ENCODE results near the gene MAU2. TPM values are rescaled to one million over a fixed set of nuclear protein-coding genes. Genes with fewer than 3 reads are reported as not detected.

MAU2 gene
- total RNA-seq, 2 donors from 2014 or later: 64.2 to 68.5 TPM

- H3K36me3 Mint-ChIP-seq (ENCODE audit: insufficient read depth in 2 of 2): peaks cover 1 to 17% of the 10 kb centered on the region in 2 donors
- no peaks in the 10 kb centered on the region for H3K27me3 Mint-ChIP-seq (ENCODE audit: low read depth)
- ATAC-seq (replicated peaks in 1 of 2): peak in 1 of 2 donors; percentile 5
- no peaks in the 10 kb centered on the region for H3K9me3 Mint-ChIP-seq
- peak overlapping the region; percentile 94 to 99 for H3K4me3 Mint-ChIP-seq
- H3K4me1 Mint-ChIP-seq (ENCODE audit: low read depth): peaks cover 49% of the 10 kb centered on the region
- peak in 1 of 2 donors; percentile 8 for DNase-seq
- peak overlapping the region; percentile 99 for H3K27ac Mint-ChIP-seq
These were observed 783 bp upstream of the MAU2 start for GRCh38 chr19:19319732-19320360.

GRCh38 chr19:19321141-19321577 lies 530 bp downstream of the MAU2 start:
- Mint-ChIP-seq H3K27me3 (ENCODE audit: low read depth) (no peaks in the 10 kb centered on the region), H3K9me3 (no peaks in the 10 kb centered on the region), H3K27ac (peak overlapping the region; percentile 88), H3K4me3 (peak overlapping the region; percentile 94 to 99), H3K4me1 (ENCODE audit: low read depth) (peaks cover 56% of the 10 kb centered on the region), H3K36me3 (ENCODE audit: insufficient read depth in 2 of 2) (peaks cover 3 to 19% of the 10 kb centered on the region in 2 donors)
- DNase-seq: no peak
- ATAC-seq (replicated peaks in 1 of 2): no peak

GRCh38 chr19:19324059-19324770 lies 3.6 kb downstream of the MAU2 start:
- Mint-ChIP-seq H3K27me3 (ENCODE audit: low read depth) (no peaks in the 10 kb centered on the region), H3K4me1 (ENCODE audit: low read depth) (peaks cover 57% of the 10 kb centered on the region), H3K27ac (peak overlapping the region; percentile 58), H3K4me3 (peak overlapping the region in 1 of 2 donors; percentile 5), H3K9me3 (no peaks in the 10 kb centered on the region), H3K36me3 (ENCODE audit: insufficient read depth in 2 of 2) (peaks cover 1 to 24% of the 10 kb centered on the region in 2 donors)
- ATAC-seq (replicated peaks in 1 of 2): no peak
- no peak for DNase-seq

GRCh38 chr19:19327672-19328071 lies 7.0 kb downstream of the MAU2 start:
- DNase-seq (no peak), ATAC-seq (replicated peaks in 1 of 2) (no peak)
- no peaks in the 10 kb centered on the region for H3K9me3 Mint-ChIP-seq
- no peak overlapping the region for H3K27ac Mint-ChIP-seq
- no peak overlapping the region for H3K4me3 Mint-ChIP-seq
- H3K27me3 Mint-ChIP-seq (ENCODE audit: low read depth): no peaks in the 10 kb centered on the region
- peaks cover 42% of the 10 kb centered on the region for H3K4me1 Mint-ChIP-seq (ENCODE audit: low read depth)
- H3K36me3 Mint-ChIP-seq (ENCODE audit: insufficient read depth in 2 of 2): peaks cover 1 to 21% of the 10 kb centered on the region in 2 donors

- DNase-seq (no peak), ATAC-seq (replicated peaks in 1 of 2) (peak; percentile 22 to 72)
- Mint-ChIP-seq H3K4me3 (peak overlapping the region in 1 of 2 donors; percentile 40), H3K4me1 (ENCODE audit: low read depth) (peaks cover 35% of the 10 kb centered on the region), H3K36me3 (ENCODE audit: insufficient read depth in 2 of 2) (peaks cover 1 to 15% of the 10 kb centered on the region in 2 donors), H3K27ac (peak overlapping the region; percentile 87), H3K9me3 (no peaks in the 10 kb centered on the region), H3K27me3 (ENCODE audit: low read depth) (no peaks in the 10 kb centered on the region)
These were observed 8.5 kb downstream of the MAU2 start for GRCh38 chr19:19329126-19329525.

- H3K4me1 Mint-ChIP-seq (ENCODE audit: low read depth): peaks cover 2% of the 10 kb centered on the region
- no peak overlapping the region for H3K27ac Mint-ChIP-seq
- no peaks in the 10 kb centered on the region for H3K27me3 Mint-ChIP-seq (ENCODE audit: low read depth)
- no peak for DNase-seq
- no peak for ATAC-seq (replicated peaks in 1 of 2)
- H3K9me3 Mint-ChIP-seq: no peaks in the 10 kb centered on the region
- peaks cover 2 to 4% of the 10 kb centered on the region in 2 donors for H3K36me3 Mint-ChIP-seq (ENCODE audit: insufficient read depth in 2 of 2)
- no peak overlapping the region for H3K4me3 Mint-ChIP-seq
These were observed 13.7 kb downstream of the MAU2 start for GRCh38 chr19:19334063-19334988.

GRCh38 chr19:19334989-19335344 lies 14.3 kb downstream of the MAU2 start:
- Mint-ChIP-seq H3K4me3 (no peak overlapping the region), H3K9me3 (no peaks in the 10 kb centered on the region), H3K27me3 (ENCODE audit: low read depth) (no peaks in the 10 kb centered on the region), H3K36me3 (ENCODE audit: insufficient read depth in 2 of 2) (peaks cover 2 to 4% of the 10 kb centered on the region in 2 donors), H3K27ac (no peak overlapping the region), H3K4me1 (ENCODE audit: low read depth) (no peaks in the 10 kb centered on the region)
- no peak for DNase-seq
- ATAC-seq (replicated peaks in 1 of 2): no peak

GRCh38 chr19:19335408-19336158 lies 15.0 kb downstream of the MAU2 start:
- Mint-ChIP-seq H3K4me3 (no peak overlapping the region), H3K4me1 (ENCODE audit: low read depth) (no peaks in the 10 kb centered on the region), H3K36me3 (ENCODE audit: insufficient read depth in 2 of 2) (peaks cover 2 to 4% of the 10 kb centered on the region in 2 donors), H3K27me3 (ENCODE audit: low read depth) (no peaks in the 10 kb centered on the region), H3K9me3 (no peaks in the 10 kb centered on the region), H3K27ac (no peak overlapping the region)
- DNase-seq (no peak), ATAC-seq (replicated peaks in 1 of 2) (no peak)

GRCh38 chr19:19336597-19336996 lies 16.0 kb downstream of the MAU2 start:
- no peak overlapping the region for H3K27ac Mint-ChIP-seq
- peaks cover 2 to 4% of the 10 kb centered on the region in 2 donors for H3K36me3 Mint-ChIP-seq (ENCODE audit: insufficient read depth in 2 of 2)
- H3K27me3 Mint-ChIP-seq (ENCODE audit: low read depth): no peaks in the 10 kb centered on the region
- ATAC-seq (replicated peaks in 1 of 2) (no peak), DNase-seq (no peak)
- no peaks in the 10 kb centered on the region for H3K4me1 Mint-ChIP-seq (ENCODE audit: low read depth)
- no peak overlapping the region for H3K4me3 Mint-ChIP-seq
- H3K9me3 Mint-ChIP-seq: no peaks in the 10 kb centered on the region

GRCh38 chr19:19337120-19337519 lies 16.5 kb downstream of the MAU2 start:
- Mint-ChIP-seq H3K4me1 (ENCODE audit: low read depth) (no peaks in the 10 kb centered on the region), H3K27me3 (ENCODE audit: low read depth) (no peaks in the 10 kb centered on the region), H3K9me3 (no peaks in the 10 kb centered on the region), H3K4me3 (no peak overlapping the region), H3K27ac (no peak overlapping the region), H3K36me3 (ENCODE audit: insufficient read depth in 2 of 2) (peaks cover 2 to 4% of the 10 kb centered on the region in 2 donors)
- no peak for ATAC-seq (replicated peaks in 1 of 2)
- no peak for DNase-seq

- no peak overlapping the region for H3K27ac Mint-ChIP-seq
- no peaks in the 10 kb centered on the region for H3K4me1 Mint-ChIP-seq (ENCODE audit: low read depth)
- DNase-seq: no peak
- no peaks in the 10 kb centered on the region for H3K9me3 Mint-ChIP-seq
- ATAC-seq (replicated peaks in 1 of 2): no peak
- H3K27me3 Mint-ChIP-seq (ENCODE audit: low read depth): no peaks in the 10 kb centered on the region
- peaks cover 2 to 4% of the 10 kb centered on the region in 2 donors for H3K36me3 Mint-ChIP-seq (ENCODE audit: insufficient read depth in 2 of 2)
- no peak overlapping the region for H3K4me3 Mint-ChIP-seq
These were observed 17.5 kb downstream of the MAU2 start for GRCh38 chr19:19338082-19338481.

- H3K4me3 Mint-ChIP-seq: no peak overlapping the region
- H3K4me1 Mint-ChIP-seq (ENCODE audit: low read depth): no peaks in the 10 kb centered on the region
- no peak overlapping the region for H3K27ac Mint-ChIP-seq
- H3K9me3 Mint-ChIP-seq: no peaks in the 10 kb centered on the region
- DNase-seq (no peak), ATAC-seq (replicated peaks in 1 of 2) (no peak)
- peaks cover 5 to 8% of the 10 kb centered on the region in 2 donors for H3K36me3 Mint-ChIP-seq (ENCODE audit: insufficient read depth in 2 of 2)
- H3K27me3 Mint-ChIP-seq (ENCODE audit: low read depth): no peaks in the 10 kb centered on the region
These were observed 20.4 kb downstream of the MAU2 start for GRCh38 chr19:19341026-19341425.

Measured in activated T-cell treated with anti-CD3 and anti-CD28 coated beads, Interleukin-2, amount 50 U/mL, for 72 hours (primary cell).